A204.1 (cell line): ENCODE data around the gene TM9SF2.
A peak's percentile ranks its signal among the peaks of the same experiment; 100 is the strongest.
"Not testable (repeated sequence)": the region's sequence is repeated elsewhere in the genome, so short reads cannot be mapped to it uniquely, and the experiment has no call there.

ENCODE experiments used
- FAIRE-seq: peaks from 2 replicates; lab custom pipeline; 2012; peaks lifted over from hg19 to GRCh38; lab: Jason Lieb, UNC

Gene TM9SF2, protein sequence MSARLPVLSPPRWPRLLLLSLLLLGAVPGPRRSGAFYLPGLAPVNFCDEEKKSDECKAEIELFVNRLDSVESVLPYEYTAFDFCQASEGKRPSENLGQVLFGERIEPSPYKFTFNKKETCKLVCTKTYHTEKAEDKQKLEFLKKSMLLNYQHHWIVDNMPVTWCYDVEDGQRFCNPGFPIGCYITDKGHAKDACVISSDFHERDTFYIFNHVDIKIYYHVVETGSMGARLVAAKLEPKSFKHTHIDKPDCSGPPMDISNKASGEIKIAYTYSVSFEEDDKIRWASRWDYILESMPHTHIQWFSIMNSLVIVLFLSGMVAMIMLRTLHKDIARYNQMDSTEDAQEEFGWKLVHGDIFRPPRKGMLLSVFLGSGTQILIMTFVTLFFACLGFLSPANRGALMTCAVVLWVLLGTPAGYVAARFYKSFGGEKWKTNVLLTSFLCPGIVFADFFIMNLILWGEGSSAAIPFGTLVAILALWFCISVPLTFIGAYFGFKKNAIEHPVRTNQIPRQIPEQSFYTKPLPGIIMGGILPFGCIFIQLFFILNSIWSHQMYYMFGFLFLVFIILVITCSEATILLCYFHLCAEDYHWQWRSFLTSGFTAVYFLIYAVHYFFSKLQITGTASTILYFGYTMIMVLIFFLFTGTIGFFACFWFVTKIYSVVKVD

DNA sequence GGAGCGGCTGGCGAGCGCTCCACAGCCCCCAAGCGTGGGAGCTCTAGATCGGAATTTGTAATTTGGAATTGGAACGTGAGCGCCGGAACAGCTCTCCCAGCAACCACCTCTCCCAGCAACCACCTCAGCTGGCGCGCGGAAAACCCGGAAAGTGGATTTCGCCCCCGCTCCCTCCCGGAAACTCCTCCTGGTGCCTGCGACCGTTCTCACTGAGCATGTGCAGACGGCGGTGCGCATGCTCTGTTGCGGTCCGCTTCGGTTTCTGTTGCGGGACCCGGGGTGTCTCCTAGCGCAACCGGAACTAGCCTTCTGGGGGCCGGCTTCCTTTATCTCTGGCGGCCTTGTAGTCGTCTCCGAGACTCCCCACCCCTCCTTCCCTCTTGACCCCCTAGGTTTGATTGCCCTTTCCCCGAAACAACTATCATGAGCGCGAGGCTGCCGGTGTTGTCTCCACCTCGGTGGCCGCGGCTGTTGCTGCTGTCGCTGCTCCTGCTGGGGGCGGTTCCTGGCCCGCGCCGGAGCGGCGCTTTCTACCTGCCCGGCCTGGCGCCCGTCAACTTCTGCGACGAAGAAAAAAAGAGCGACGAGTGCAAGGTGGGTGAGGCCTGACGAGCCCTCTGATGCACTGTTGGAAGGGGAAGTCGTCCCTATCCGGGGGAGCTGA, at the start of gene TM9SF2:
TSS of gene TM9SF2 (plus strand) at position 289 of the 664 bp plus-strand sequence. CDS start at position 424, 135 bp downstream.
- FAIRE-seq = peak; percentile 91

DNA sequence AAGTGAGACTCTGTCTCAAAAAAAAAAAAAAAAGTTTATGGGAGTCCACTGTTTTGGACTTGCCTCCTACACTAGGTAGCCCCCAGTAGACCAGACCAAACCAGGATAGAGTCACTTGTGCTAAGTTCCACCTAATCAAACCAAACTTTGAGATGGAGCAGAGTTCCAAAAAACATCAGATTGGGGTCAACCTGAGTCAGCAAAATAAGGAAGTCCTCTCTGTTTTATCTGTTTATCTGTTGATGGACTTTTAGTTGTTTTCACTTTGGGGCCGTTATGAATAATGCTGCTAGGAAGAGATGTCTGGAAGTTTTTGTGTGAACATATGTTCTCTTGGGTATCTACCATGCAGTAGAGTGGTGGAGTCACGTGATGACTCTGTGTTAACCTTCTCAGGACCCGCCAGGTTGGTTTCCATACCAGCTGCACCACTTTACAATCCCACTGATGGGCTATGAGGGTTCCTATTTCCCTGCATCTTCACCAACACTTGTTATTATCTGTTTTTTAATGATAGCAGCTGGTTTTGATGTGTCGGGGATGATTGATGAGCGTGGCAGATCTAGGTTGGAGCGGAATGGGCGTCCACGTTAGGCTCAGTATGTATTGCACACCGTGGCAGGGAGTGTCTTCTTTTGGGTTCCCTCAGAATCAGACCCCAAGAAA, 46.6 kb upstream of the TM9SF2 start:
- no peak for FAIRE-seq

DNA sequence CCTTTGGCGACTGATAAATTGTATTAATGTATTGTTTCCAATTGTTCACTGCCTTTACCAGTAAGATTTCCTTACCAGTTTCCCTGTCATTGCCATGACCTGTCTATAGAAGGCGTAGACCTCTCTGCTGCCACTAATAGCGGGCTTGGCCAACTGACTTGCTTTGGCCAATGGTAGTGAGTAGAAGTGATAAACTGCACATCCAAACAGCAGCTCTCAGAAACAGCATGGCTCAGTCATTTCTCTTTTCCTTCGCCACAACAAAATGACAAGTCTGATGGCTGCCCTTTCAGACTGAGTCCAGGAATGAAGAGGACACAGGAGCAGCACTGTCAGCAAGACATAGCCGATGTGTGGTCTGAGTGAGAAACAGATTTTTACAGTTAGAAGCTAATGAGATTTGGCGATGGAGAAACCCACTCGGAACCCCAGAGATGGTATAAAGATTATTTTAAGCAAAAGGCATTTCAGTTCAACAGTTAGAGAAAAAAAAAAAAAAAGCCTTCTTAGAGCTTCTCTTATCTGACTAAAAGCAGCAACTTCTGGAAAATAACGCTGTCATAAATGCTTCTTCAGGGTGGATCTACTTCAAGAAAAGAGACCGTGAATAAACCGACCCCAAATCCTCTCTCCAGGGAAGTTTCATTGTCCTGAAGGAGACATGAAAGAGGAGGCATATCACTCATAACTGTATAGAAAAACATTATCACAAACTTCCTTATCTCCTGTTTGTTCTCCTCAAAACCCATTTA, 42.0 kb upstream of the TM9SF2 start:
- no peak for FAIRE-seq

DNA sequence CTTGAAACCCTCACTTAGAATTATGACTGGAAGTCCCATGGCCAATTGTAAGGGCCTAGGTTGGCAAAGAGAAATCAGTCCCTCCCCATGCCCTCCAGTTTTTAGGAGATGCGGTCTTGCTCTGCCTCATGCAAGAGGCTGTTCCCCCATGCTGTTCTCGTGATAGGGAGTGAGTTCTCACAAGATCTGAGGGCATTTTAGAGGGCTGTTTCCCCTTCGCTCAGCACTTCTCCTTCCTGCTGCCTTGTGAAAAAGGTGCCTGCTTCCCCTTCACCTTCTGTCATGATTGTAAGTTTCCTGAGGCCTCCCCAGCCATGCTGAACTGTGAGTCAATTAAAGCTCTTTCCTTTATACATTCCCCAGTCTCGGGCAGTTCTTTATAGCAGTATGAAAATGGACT, 40.5 kb upstream of the TM9SF2 start:
- FAIRE-seq = not testable (repeated sequence)

DNA sequence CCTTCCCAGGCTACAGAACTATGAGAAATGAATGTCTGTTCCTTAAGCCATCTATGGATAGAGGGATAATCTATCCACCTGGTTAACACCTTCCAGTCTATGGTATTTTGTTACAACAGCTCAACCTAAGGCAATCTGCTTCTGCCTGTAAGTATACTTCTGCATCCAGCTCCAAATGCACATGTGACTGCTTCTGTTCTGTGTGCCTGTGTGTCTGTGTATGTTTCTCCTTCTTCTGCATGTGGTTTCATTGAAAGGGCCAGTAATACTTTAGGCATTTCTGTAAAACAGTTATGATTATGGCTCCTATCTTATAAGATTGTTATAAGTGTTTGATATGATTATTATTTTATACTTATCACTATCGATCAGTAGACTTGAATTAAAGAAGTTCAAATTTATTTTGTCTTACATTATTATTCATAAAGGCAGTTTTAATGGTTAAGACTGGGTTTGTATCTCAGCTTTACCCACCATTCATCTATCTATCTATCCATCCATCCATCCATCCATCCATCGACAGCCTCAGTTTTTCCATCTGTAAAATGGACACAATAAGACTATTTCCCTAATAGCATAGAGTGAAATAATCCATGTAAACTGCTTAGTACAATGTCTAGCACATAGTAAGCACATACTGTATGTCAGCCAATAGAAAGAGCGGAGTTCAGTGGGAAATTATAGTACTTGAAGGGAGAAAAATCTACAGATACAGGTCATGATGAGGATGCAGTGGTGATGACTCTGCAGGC, 37.5 kb upstream of the TM9SF2 start:
- no peak for FAIRE-seq

DNA sequence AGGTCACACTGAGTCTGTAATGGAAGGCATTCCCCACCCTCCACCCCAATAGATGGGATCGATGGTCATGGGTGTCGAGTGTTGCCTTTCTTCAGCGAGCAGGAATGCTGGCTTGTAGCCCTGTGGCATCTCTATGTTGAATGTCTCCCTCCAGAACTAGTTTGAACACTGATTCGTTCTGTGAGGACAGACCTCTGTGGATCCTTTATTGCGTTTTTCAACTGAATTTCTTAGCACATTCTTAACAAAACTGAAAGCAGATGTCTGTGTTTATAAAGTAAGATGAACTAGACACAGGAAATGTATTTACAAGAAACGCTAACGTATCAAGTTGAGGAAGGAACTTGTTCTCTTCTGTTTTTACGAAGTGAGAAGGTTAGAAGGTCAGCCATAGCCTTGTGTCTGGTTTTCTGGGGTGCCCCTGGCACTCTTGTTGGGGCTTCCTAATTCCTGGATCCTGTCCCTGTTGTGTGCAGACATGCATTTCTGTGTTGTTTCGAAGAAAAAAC, 36.8 kb upstream of the TM9SF2 start:
- no peak for FAIRE-seq

DNA sequence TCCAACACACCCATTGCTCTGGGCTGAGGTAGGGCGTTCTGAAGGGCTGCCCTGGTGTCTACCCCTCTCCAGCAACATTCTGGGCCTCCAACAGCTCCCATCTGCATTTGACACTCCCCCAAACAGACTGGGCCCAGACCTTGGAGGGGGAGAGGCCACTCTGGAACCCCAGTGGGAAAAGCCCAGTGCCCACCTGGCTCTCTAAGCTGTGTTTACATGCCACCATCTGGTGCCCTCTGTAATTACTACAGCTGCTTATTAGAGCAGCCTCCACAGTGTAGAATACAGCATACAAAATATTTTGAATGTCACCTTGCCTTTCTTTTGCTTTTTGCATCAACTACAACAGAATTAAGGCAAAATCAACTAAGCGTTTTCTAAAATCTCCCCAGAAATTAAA, 35.8 kb upstream of the TM9SF2 start:
- FAIRE-seq = no peak

DNA sequence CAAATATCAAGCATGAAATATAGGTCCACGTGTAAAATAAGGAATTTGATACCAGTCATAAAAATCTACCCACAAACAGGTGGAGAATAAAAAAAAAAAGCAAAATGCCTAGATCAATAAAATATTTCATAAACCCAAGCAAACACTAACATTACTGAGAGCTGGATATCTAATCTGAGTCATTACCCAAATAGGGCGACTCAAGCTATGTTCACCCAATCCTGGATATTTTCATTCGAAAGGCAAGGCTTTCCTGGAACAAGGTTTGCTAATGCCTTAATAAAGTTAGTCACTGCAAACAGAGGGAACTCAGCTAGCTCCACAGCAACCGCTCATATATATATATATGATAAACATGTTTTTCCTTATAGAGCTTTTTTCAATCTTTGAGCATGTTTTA, 33.5 kb upstream of the TM9SF2 start:
- FAIRE-seq = no peak

DNA sequence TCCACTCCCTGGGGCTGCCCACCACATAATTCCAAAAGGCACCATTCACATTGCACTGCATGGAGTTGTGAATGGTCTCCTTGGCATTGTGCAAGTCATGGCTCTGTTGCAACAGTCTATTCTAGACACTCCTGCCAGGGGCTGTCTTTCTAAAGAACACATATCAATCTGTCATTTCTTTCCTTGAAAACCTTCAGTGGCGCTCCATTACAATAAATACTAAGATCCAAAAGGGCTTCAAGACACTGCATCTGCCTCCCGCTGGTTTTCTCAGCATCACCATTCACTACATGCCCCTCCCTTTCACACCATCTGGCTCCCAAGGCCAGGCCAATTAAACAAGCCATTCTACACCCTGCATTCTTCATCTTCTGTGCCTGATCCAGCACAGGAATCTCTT, 32.2 kb upstream of the TM9SF2 start:
- FAIRE-seq = no peak

DNA sequence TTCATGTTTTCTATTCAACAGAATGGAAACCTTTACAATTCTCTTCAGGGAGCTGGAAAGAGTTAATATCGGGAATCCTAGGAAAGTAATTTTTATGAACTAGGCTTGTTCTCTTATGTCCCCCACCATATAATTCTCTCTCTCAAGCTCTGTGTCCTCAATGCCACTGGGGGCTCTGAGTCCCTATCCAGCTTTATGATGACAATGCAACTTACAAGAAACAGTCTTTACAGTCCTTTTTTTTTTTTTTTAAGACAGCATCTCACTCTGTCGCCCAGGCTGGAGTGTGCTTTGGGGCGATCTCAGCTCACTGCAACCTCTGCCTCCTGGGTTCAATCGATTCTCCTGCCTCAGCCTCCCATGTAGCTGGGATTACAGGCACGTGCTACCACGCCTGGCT, 31.2 kb upstream of the TM9SF2 start:
- FAIRE-seq = no peak

DNA sequence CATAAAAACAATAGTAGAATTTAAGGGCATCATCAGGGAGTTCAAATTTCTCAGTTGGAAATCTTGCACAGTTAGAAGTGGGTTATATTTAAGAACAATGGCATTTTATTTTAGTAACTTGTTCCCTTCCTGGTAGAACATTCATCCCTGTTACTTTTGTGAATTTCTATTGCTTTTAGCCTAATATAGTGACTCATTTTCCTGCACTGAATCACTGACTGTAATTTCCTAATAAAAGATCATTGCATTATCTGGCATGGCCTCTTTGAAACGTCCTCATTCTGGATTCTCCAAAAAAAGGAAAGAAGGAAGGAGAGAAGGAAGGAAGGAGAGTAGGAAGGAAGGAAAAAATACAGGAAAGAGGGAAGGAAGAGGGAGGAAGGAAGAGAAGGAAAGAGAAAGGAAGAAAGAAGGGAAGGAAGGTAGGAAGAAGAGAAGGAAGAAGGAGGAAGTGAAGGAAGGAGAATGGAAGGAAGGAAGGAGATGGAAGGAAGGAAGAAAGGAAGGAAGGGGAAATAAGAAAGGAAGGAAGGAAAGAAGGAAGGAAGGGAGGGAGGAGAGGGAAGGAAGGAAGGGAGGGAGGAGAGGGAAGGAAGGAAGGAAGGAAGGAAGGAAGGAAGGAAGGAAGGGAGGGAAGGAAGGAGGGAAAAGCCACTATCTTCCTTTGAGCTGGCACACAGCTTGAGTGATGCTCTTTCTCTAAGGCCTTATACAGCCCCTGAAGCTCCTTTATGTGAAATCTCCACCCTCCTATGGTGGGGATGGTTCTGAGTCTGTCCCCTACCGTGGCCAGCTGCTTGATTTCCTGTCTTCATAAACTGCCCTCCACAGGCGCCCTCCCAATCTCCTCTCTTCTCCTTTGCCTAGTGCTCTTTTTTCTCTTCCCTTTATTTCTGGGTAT, 29.8 kb upstream of the TM9SF2 start:
- FAIRE-seq = no peak

DNA sequence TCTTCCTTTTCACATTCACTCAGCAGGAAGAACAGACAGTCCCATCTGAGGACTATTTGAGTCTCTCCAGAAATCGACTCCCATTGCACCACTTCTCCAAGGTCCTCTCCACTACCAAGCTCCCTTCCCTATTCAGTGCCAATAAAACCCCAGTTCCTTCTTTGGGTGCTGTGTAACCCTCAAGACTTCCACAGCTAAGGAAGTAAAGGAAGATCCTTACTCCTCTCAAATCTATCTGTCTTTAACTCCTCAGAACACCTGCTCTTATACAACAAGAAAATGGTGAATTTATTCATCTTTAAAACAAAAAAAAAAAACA, 29.2 kb upstream of the TM9SF2 start:
- FAIRE-seq = no peak

DNA sequence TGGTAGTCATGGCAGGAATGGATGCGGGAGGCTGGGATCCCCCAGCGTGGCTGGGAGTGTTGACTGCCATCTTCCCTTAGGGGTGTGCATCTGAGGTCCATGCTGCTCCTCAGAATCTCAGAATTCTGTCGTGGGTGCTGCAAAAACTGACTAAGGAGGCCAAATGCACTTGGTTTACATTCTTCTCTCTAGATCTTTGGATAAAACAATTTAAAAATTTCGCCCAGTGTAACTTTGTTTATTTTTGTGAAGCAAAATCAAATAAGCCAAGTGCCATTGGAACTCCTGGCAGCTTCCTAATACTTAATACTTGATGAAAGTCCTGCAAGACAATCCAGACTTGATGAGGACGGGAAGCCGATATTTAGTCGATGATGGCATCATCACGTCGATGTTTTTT, 27.8 kb upstream of the TM9SF2 start:
- no peak for FAIRE-seq

DNA sequence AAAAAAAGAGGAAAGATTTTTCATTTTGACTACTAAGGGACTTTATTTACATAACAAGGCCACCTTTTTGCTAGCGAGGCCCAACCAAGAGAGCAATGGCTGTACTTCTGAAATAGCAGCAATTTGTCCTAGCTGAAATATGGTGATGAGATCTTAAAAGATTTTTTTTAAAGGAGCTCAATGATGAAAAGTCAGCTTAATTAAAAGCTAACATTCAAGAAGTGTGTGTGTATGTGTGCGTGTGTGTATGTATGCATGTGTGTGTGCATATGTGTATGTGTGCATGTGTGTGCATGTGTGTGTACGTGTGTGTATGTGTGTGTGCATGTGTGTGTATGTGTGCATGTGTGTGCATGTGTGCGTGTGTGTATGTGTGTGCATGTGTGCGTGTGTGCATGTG, 24.6 kb upstream of the TM9SF2 start:
- no peak for FAIRE-seq

DNA sequence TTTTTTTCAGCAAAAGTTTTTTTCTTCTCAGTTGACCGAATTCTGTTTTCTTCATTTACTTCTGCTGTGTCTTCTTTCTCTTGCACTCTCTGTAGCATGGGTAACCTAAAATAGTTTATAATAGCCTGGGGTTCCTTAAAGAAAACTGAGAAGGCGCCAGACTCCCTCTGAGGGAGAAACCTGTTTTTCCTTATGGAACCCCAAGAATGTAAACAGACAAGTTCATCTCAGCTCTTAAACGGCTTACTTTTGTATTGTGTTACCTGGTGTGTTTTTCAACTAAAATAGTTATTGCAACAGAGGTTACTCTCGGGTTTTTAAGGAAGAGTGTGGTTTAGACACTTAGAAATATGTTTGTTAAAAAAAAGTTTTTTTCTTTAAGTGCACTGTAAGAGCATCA, 23.8 kb upstream of the TM9SF2 start:
- no peak for FAIRE-seq

DNA sequence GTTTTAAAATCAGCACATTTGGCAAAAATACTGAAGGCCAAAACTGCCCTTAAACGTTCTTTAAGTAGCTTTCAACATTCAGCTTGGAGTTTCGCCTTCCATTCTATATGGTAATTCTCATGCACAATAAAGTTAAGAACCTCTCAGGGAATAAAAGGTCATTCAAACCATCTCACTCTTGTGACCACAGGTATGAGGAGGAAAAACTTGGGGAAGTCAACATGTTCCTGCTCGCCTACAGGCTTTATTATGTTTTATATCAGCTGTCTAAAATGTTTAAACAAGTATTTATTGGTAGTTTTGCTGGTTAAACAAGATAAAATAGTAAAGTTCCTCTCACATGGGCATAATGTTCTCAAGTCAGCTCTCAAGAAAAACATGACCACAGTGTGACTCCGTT, 19.9 kb upstream of the TM9SF2 start:
- FAIRE-seq = no peak

DNA sequence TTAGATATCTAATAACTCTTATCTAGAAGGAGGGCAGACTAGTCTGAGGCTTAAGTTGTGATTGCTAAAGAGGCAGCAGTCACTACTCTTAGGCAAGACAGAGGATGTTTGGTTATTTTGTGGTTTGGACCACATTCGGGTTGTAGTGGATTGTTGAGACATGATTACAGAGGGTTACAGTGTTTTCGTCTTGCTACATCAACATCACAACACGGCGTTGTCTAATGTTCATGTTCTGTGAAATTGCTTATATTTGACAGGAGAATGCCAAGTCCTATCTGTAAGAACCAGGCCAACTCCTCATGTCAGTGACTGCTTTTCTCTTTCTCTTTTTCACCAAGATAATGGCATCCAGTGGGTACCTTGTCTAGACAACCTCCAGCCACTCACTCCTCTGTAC, 16.8 kb upstream of the TM9SF2 start:
- FAIRE-seq = no peak

DNA sequence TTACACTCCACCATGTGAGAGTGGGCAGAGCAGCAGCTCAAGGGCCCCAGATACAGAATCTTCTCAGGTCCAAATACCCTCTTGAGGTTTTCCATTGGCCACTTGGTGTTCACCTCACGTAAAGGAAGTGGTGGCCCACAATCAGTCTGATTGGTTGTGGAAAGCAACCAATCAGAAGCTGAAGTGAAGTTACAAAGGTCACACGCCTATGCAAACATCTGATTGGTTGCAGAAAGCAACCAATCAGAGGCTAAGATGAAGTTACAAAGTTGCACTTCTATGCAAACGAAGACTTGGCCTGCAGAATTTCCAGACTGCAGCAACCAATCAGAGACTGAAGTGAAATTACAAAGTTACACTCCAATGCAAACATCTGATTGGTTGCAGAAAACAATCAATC, 14.3 kb upstream of the TM9SF2 start:
- FAIRE-seq = no peak

DNA sequence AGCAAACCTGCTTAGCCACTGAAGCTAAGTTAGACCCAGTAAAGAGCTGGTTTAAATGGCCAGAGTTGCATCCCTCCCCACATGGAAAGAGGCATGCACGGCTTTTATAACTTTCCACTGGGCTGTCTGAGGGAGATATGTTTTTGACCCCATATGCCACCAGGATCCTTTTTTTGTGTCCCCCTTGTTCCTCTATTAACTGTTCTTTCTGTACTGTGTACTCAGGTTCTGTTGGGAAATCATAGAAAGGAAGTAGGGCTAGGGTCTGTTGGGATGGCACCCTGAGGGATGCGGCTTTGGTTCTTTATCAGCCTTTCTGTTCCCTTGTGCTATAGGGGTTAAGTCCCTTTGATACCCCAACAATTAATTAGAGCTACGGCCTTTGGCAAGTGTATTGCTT, 12.2 kb upstream of the TM9SF2 start:
- FAIRE-seq = no peak

DNA sequence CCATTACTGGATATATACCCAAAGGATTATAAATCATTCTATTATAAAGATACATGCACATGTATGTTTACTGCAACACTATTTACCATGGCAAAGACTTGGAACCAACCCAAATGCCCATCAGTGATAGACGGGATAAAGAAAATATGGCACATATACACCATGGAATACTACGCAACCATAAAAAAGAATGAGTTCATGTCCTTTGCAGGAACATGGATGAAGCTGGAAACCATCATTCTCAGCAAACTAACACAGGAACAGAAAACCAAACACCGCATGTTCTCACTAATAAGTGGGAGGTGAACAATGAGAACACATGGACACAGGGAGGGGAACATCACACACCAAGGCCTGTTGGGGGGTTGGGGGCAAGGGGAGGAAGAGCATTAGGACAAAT, 9.5 kb upstream of the TM9SF2 start:
- not testable (repeated sequence) for FAIRE-seq
